ENCODE results near the gene DOK4.

DOK4 gene

GRCh38 chr16:57485916-57486857, at the start of gene DOK4:
Gene DOK4, minus strand, starts transcription at chr16:57486493. Its CDS starts 6,986 bp downstream, at chr16:57479507.
- in situ Hi-C loops (cut with MboI; ENCODE audit: low sequenced_read_pairs): no loop called here

DNA sequence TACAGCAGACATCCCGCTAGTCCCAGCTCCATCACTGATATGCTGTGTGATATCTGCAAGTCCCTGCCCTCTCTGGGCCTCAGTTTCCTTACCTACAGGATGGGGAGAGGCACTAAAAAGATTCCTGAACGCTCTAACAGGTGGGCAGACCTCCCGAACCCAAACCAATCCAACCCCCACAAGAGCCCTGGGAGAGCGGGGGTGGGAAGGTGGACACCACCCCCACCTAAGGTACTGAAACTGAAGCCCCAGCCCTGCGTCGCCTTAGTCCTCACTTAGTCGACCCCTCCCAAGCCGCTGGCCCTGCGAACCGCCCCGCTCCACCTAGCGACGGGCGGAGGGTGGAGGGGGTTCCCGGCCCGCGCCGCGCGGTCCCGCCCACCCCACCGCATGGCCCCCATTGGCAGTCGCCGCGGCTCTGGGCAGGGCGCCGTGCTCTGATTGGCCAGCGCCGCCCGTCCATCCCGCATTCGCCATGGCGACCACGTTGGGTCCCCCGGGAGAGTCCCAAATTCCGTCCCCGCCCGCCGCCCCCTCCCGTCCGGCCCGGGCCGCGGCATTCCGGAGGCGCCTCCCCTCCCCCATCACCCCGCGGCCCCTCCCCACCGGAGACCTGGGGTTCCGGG, 49.5 kb upstream of the DOK4 start:
- in situ Hi-C loops (cut with MboI; ENCODE audit: low sequenced_read_pairs): no loop called here

GRCh38 chr16:57534881-57535658, 48.8 kb upstream of the DOK4 start:
- in situ Hi-C loops (cut with MboI; ENCODE audit: low sequenced_read_pairs): no loop called here

GRCh38 chr16:57534337-57534880, 48.1 kb upstream of the DOK4 start:
- in situ Hi-C loops (cut with MboI; ENCODE audit: low sequenced_read_pairs): no loop called here

DNA sequence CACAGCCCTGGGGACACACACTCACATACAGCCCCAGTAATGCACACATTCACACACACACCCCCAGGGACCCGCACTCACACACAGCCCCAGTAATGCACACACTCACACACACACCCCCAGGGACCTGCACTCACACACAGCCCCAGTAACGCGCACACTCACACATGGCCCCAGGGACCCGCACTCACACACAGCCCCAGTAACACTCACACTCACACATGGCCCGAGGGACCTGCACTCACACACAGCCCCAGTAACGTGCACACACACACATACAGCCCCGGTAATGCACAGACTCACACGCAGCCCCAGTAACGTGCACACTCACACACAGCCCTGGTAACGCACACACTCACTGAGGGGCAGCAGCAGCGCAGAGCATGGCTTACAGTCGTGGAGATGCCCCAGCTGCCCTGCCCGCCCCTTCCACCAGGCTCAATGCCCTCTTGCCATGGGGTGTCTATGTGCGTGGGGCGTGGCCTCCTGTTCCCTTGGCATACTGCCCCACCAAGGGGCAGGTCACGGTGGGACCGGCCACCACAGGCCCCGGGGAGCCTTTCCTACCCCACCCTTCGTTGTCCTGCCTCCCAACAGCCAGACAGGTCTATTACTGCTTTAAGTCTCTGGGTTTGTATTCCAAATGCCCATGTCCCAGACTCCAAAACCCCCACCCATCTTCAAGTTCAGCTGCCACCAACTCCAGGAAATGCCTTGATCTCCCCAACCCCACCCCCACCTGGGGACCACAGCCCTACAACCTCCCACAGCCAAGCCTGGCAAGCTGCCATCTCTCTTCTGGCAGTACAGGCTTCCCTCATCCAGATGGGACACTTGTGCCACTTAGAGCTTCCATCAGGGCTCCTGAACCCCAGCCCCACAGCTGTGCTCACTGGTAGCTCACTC, 47.4 kb upstream of the DOK4 start:
- in situ Hi-C loops (cut with MboI; ENCODE audit: low sequenced_read_pairs): no loop called here

GRCh38 chr16:57532266-57532625, 46.0 kb upstream of the DOK4 start:
- in situ Hi-C loops (cut with MboI; ENCODE audit: low sequenced_read_pairs): no loop called here

DNA sequence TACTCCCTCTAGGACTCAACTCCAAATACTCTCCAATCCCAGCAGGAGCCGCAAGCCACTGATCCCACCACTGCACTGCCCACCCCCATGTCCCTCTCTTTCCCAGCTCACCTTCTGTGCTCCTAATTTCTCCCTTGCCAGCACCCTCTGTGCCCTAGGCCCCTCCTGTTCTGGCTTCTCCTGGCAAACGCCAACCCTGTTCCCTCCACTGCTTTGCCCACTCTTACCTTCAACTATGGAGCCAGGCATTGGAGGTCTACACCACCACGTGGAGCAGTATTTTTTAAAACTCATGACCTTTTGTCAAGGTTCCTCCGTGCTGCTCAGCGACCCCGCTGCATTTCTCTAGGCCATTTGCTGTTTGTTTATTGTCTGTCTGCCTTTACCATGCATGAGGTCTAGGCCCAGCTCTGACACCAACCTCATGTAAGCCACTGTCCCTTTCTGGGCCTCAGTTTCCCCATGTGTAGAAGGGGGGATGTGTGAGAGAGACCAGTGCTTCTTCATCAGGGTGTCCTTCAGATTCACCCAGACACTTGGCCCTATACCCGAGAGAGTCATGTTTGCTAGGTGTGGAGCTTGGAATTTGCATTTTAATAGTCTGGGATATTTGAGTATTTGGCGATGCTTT, 45.5 kb upstream of the DOK4 start:
- in situ Hi-C loops (cut with MboI; ENCODE audit: low sequenced_read_pairs): no loop called here

DNA sequence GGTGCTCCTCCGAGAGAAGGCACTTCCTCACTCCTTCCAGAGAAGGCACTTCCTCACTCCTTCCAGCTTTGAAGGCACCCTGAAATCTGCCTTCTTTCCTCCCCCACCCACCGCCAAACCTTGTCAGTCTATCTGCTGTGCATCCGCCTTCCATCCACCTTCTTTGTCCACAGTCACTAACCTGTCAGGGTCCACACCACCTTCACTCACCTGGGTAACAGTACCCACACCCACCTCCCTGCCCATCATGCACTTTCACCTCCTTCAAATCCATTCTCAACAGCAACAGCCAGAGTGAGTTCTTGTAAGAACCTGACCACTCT, 44.9 kb upstream of the DOK4 start:
- in situ Hi-C loops (cut with MboI; ENCODE audit: low sequenced_read_pairs): no loop called here

GRCh38 chr16:57530522-57531252, 44.4 kb upstream of the DOK4 start:
- in situ Hi-C loops (cut with MboI; ENCODE audit: low sequenced_read_pairs): no loop called here

DNA sequence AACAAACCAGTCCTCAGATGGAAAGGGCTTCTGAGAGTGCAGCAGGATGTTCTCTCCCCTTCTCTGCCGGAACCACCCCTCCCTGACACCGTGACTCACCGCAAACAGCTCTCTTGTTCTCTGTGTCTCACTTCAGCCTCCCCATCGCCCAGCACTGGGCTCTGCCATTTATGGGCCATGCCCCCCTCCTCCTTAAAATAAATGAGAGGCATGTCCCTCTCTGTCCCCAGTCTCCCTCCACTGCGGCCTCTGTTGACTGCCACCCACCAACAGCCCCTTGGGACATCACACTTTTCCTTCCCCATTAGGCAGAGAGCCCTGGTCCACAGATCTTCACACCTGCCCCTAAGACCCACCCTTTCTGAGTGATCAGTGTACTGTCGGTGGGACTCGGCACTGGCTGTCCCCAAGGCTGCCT, 43.8 kb upstream of the DOK4 start:
- in situ Hi-C loops (cut with MboI; ENCODE audit: low sequenced_read_pairs): no loop called here

- in situ Hi-C loops (cut with MboI; ENCODE audit: low sequenced_read_pairs): no loop called here
These were observed 43.3 kb upstream of the DOK4 start for GRCh38 chr16:57529391-57530103.

DNA sequence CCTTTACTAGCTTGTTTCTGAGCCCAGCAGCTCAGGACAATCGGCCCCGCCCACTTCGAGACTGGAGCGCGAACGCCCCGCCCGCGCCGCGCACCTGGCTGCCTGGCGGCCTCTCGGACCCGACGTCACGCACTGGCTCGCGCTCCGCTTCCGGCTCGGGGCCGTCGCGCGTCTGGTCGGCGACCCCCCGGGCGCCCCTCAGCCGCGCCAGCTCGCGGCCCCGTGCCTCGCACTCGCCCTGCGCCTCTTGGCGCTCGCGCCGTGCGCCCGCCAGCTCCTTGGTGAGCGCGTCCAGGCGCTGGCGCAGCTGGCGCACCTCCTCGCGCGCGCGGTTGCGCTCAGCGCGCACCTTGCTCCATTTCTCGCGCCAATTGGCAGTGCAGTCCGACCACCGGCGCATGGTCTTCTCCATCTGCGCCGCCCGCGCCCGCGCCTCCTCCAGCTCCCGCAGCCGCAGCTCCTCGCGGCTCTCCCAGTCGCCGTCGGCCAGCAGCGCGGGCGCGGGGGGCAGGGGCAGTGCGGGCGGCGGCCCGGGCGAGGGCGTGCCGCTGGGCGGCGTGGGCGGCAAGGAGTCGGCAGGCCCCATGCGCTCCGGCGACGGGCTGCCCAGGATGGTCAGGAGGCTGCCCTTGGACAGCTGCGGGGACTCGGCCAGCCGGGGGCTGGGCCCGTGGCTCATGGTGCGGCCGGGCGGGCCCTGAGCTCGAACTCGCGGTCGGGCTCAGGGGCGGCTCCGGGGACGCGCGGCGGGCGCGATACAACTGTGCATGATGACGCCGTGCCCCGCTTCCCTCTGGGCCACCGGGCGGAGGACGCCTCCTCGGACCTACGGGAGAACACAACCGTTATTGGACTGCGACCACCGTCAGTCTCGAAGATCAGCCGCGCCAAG, 42.5 kb upstream of the DOK4 start:
- in situ Hi-C loops (cut with MboI; ENCODE audit: low sequenced_read_pairs): no loop called here

- in situ Hi-C loops (cut with MboI; ENCODE audit: low sequenced_read_pairs): no loop called here
These were observed 41.5 kb upstream of the DOK4 start for GRCh38 chr16:57527610-57528360.

DNA sequence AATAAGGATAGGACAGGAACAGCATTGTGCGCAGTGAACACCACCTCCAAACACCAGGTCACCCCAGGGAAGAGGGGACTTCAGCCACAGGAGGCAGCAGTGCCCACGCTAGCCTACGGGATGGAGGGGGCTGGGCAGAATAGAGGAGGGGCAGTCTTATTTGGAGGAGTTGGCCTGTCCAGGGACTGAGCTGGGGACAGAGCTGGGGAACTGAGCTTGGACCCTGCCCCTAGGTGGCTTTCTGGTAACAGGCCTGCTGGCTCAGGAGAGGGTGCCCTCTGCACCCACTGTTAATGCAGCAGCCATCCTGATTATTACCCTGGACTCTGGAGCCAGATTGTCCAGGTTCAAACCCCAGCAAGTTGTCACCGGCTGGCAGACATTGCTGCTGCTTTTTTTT, 40.7 kb upstream of the DOK4 start:
- in situ Hi-C loops (cut with MboI; ENCODE audit: low sequenced_read_pairs): no loop called here

GRCh38 chr16:57526498-57526897, 40.2 kb upstream of the DOK4 start:
- in situ Hi-C loops (cut with MboI; ENCODE audit: low sequenced_read_pairs): no loop called here

- in situ Hi-C loops (cut with MboI; ENCODE audit: low sequenced_read_pairs): no loop called here
These were observed 39.5 kb upstream of the DOK4 start for GRCh38 chr16:57525761-57526160.

- in situ Hi-C loops (cut with MboI; ENCODE audit: low sequenced_read_pairs): no loop called here
These were observed 36.7 kb upstream of the DOK4 start for GRCh38 chr16:57522960-57523359.
